ENCODE data around the gene EXOC4.
A peak's percentile ranks its signal among the peaks of the same experiment; 100 is the strongest.
"Not testable (repeated sequence)": the region's sequence is repeated elsewhere in the genome, so short reads cannot be mapped to it uniquely, and the experiment has no call there.

EXOC4 gene

DNA sequence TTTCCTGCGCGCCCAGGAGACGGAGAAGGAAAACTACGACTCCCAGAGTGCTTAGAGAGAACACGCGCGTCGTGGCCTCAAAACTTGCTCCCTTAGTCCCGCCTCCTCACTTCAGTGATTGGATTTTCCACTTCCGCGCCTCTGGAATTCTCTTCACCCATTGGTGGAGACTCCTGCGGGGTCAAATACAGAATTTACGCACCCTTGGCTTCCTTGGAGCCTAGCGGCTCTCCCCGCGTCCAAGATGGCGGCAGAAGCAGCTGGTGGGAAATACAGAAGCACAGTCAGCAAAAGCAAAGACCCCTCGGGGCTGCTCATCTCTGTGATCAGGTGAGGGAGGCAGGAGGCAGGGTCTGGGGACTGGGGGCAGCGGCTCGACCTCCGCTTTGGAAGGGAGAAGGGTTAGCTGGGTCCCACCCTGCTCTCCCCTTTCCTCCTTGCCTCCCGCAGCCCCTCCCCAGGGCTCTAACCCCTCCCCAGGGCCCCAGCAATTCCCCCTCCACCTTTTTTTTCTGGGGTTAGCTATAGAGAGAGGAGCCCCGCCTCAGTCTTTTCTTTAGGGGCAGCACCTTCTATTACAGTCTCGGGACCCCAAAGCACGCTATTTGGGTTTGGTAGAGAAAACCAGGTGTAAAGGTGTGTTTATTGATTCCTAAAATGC, at the start of gene EXOC4:
Gene EXOC4 (plus strand): TSS at position 221 of the 661 bp plus-strand sequence.
- peak; percentile 99 for DNase-seq (ENCODE audit: low spot score)

DNA sequence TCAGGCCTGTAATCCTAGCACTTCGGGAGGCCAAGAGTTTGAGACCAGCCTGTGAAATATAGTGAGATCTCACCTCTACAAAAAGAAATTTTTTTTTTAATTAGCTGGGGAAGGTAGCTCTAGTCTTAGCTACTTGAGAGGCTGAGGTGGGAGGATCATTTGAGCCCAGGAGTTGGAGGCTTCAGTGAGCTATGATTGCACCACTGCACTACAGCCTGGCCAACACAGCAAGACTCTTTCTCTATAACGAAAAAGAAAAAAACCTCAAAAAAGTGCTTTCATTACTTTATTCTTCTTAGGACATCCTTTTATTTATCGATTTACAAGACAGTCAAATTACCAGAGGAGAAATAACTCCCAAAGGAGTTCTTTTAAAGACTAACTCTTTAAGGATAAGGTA, 49.4 kb upstream of the EXOC4 start:
- no peak for DNase-seq (ENCODE audit: low spot score)

DNA sequence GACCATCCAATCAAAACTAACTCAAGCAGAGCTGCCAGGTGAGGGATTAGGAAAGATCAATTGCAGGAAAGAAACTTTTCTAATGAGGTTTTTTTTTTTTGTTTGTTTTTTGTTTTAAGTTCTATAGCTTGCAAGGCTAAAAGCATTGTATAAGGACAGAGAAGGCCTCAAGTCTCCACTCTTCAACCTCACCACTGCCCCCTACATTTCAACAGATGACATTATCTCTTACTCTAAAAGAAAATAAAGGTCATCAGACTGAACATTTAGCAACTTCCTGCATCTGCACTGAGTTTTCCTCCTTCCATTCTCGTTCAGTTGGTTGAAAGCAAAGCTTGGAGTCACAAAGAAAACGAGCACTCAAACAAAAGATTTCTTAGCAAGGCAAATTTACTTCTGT, 45.2 kb upstream of the EXOC4 start:
- DNase-seq (ENCODE audit: low spot score): no peak

DNA sequence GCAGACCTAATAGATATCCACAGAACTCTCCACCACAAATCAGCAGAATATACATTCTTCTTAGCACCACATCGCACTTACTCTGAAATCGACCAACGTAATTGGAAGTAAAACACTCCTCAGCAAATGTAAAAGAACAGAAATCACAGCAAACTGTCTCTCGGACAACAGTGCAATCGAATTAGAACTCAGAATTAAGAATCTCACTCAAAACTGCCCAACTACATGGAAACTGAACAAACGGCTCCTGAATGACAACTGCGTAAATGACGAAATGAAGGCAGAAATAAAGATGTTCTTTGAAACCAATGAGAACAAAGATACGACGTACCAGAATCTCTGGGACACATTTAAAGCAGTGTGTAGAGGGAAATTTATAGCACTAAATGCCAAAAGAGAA, 42.1 kb upstream of the EXOC4 start:
- DNase-seq (ENCODE audit: low spot score): not testable (repeated sequence)

DNA sequence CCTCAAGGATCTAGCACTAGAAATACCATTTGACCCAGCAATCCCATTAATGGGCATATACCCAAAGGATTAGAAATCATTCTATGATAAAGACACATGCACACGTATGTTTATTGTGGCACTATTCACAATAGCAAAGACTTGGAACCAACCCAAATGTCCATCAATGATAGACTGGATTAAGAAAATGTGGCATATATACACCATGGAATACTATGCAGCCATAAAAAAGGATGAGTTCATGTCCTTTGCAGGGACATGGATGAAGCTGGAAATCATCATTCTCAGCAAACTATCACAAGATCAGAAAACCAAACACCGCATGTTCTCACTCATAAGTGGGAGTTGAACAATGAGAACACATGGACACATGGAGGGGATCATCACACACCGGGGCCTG, 39.1 kb upstream of the EXOC4 start:
- not testable (repeated sequence) for DNase-seq (ENCODE audit: low spot score)

GRCh38 chr7:133217773-133218172, 35.1 kb upstream of the EXOC4 start:
- DNase-seq (ENCODE audit: low spot score): no peak

DNA sequence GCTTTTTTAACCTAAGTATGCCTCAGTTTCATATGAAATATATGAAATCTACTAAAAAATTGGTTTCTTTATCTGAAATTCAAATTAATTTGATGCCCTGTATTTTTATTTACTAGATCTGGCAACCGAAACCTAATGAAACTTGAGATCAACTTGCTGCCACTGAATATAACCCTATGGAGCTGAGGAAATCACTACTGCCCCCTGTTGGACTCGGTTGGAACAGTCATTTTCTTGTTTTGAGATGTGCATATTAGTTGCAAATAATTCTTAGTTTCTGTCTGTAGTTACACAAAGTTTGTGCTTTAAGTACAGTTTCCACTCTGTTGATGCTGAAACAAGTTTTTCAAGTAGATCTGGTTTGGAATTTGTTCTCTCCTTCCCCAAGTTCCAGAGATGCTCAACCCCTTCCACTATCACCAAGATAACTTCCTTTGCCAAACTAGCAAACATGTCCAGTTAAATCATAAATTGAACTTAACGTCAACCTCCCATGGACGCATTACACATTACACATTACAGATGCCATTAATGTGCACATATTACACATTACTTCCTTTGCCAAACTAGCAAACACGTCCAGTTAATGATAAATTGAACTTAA, 22.2 kb upstream of the EXOC4 start:
- peak; percentile 52 for DNase-seq (ENCODE audit: low spot score)

DNA sequence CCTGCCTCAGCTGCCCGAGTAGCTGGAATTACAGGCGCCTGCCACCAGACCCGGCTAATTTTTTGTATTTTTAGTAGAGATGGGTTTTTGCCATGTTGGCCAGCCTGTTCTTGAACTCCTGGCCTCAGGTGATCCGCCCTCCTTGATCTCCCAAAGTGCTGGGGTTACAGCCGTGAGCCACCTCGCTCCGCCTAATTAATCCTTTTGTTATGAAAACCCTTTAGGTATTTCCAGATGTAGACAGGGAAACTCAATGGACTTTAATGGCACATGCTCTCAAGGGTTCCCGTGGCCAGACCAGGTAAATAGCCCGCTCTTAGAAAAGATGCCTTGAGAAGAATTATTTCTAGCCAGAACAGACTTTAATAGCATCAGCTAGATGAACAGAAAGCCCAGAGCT, 19.7 kb upstream of the EXOC4 start:
- DNase-seq (ENCODE audit: low spot score): no peak

- no peak for DNase-seq (ENCODE audit: low spot score)
Observed at GRCh38 chr7:133234961-133235875, 17.7 kb upstream of the EXOC4 start.

- DNase-seq (ENCODE audit: low spot score): no peak
Observed at GRCh38 chr7:133237545-133237944, 15.3 kb upstream of the EXOC4 start.

GRCh38 chr7:133240302-133240701, 12.6 kb upstream of the EXOC4 start:
- DNase-seq (ENCODE audit: low spot score): no peak

- no peak for DNase-seq (ENCODE audit: low spot score)
Observed at GRCh38 chr7:133246558-133246957, 6.3 kb upstream of the EXOC4 start.

DNA sequence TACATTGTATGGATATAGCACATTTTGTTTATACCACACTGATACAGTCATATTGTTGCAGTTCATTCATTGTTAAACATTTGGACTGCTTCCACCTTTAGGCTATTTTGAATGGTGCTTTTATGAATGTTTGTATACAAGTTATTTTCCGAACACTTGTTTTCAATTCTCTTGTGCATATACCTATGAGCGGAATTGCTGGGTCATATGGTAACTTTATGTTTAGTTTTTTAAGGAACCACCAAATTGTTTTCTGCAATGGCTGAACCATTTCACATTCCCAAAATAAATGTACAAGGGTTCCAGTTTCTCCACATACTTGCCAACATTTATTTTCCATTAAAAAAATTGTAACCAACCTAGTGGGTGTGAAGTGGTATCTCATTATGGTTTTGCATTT, 4.0 kb upstream of the EXOC4 start:
- DNase-seq (ENCODE audit: low spot score): no peak

DNA sequence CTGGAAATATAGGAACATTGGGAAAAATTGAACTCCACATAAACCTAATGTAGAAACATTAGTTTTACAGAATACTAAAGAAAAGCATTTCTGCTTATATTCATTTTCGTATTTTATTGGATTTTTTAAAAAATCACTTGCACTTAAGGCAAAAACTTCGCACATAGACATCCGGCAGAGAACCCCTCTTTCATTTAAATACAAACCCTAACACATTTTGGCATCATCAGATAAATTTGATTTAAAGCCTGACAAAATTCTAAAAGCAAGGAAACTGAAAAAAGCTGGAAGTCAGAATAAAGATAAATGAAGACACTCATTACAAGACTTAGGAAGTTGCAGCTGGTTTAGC, 396 bp upstream of the EXOC4 start:
- no peak for DNase-seq (ENCODE audit: low spot score)

DNA sequence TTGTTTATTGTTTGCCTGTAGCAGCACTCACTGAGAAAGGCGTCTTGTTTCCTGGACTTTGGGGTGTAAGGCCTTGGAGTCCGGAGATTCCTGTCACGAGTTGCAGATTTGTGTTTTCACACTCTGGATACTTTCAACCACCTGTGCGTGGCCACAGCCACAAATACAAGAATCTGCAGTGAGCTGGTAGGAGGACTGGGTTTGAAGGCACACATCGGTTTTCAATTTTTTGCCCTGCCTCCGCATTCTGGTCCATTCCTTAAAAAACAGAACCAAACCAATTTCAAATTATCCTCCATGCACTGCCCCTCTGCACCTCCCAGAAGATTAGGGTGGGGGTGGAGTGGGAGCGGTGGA, 619 bp downstream of the EXOC4 start:
- peak; percentile 52 for DNase-seq (ENCODE audit: low spot score)

GRCh38 chr7:133255486-133255885, 2.6 kb downstream of the EXOC4 start:
- no peak for DNase-seq (ENCODE audit: low spot score)

GRCh38 chr7:133258174-133258573, 5.3 kb downstream of the EXOC4 start:
- DNase-seq (ENCODE audit: low spot score): no peak

GRCh38 chr7:133265821-133266220, 12.9 kb downstream of the EXOC4 start:
- DNase-seq (ENCODE audit: low spot score): peak; percentile 23

- no peak for DNase-seq (ENCODE audit: low spot score)
Observed at GRCh38 chr7:133268355-133268754, 15.5 kb downstream of the EXOC4 start.

GRCh38 chr7:133272336-133272735, 19.5 kb downstream of the EXOC4 start:
- DNase-seq (ENCODE audit: low spot score): no peak

DNA sequence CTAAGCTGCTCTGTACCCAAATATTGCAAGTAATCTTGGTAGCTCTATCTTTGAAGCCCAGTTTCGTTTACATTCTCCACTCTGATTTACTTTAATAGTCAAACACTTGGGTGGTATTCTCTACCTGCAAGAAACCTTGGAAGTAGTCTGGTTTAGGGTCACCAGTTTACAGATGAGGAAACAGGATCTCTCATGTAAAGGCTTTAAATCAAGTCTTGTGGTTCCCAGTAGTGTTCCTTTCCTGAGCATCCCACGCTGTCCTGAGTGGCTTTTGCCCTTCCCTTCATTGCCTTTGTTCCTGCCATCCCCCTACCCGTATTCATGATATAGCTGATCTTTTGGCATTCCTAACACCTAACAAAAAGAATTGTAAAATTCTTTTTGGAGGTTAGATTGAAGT, 20.3 kb downstream of the EXOC4 start:
- no peak for DNase-seq (ENCODE audit: low spot score)

DNA sequence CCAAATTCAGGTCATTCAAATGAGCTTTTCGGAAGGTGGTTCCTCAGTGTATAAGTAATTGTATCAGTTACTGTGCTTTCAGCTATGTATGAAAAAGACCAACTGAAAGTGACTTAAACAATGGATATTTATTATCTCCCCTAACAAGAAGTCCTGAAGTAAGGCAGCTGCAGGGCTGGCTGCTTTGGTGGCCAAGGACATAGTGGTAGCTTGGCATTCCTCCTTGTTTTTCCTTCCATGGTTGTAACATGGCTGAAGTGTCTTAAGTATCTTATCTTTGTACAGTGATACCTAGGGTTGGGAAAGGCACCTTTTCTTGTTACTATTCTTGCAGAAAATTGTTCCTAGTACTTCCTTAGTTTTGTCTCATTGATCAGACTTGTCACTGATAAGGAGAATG, 21.4 kb downstream of the EXOC4 start:
- DNase-seq (ENCODE audit: low spot score): no peak

GRCh38 chr7:133275008-133275407, 22.1 kb downstream of the EXOC4 start:
- DNase-seq (ENCODE audit: low spot score): no peak

All from RKO (cell line).